Forelimb muscle (tissue), 1 donor: ENCODE data around the gene FXYD6. TPM values are rescaled to one million over a fixed set of nuclear protein-coding genes. Genes with fewer than 3 reads are reported as not detected.

Source experiments
- DNase-seq: peaks from one replicate; pipeline ENCODE4 v3.0.0-alpha.2; 2013; ENCODE audit warnings: low read depth
- polyA plus RNA-seq: library from polyadenylated mRNA; unstranded; fragments of 120-200 nt; gene quantifications from one replicate; pipeline ENCODE4 v1.2.1, GENCODE V29; 2013; ENCODE audit not compliant: insufficient read length

The FXYD6 gene
- polyA plus RNA-seq, 1 donor, result 192 TPM

GRCh38 chr11:117830674-117831351 is 45.6 kb downstream of the FXYD6 start:
- DNase-seq, result no peak

- DNase-seq, result no peak
These were observed 46.4 kb downstream of the FXYD6 start for GRCh38 chr11:117830072-117830471.

- DNase-seq, result no peak
These were observed 47.1 kb downstream of the FXYD6 start for GRCh38 chr11:117829369-117829725.

- no peak for DNase-seq
These were observed 47.7 kb downstream of the FXYD6 start for GRCh38 chr11:117828611-117829368.

GRCh38 chr11:117827521-117828511 is 48.6 kb downstream of the FXYD6 start:
- no peak for DNase-seq

- DNase-seq, result no peak
These were observed 49.6 kb downstream of the FXYD6 start for GRCh38 chr11:117826832-117827231.

GRCh38 chr11:117826190-117826570 is 50.3 kb downstream of the FXYD6 start:
- no peak for DNase-seq

- DNase-seq, result no peak
These were observed 50.8 kb downstream of the FXYD6 start for GRCh38 chr11:117825538-117826189.

- no peak for DNase-seq
These were observed 51.6 kb downstream of the FXYD6 start, which contains the start of gene FXYD2 for GRCh38 chr11:117824571-117825537. FXYD2 (minus strand) TSS chr11:117824744; CDS start chr11:117824678, 66 bp downstream.

GRCh38 chr11:117823946-117824420 is 52.5 kb downstream of the FXYD6 start:
- DNase-seq, result no peak

GRCh38 chr11:117823294-117823945 is 53.0 kb downstream of the FXYD6 start:
- DNase-seq, result no peak

- DNase-seq, result no peak
These were observed 54.1 kb downstream of the FXYD6 start for GRCh38 chr11:117822074-117823033.

GRCh38 chr11:117821431-117821830 is 55.0 kb downstream of the FXYD6 start:
- DNase-seq, result no peak

GRCh38 chr11:117820516-117820915 is 55.9 kb downstream of the FXYD6 start:
- DNase-seq, result no peak

GRCh38 chr11:117820071-117820470 is 56.4 kb downstream of the FXYD6 start:
- no peak for DNase-seq

- peak; percentile 66 for DNase-seq
These were observed 57.1 kb downstream of the FXYD6 start for GRCh38 chr11:117819096-117820040.
